ENCODE data around the gene MED27. TPM values are rescaled to one million over a fixed set of nuclear protein-coding genes. Genes with fewer than 3 reads are reported as not detected.
A peak's percentile ranks its signal among the peaks of the same experiment; 100 is the strongest.

Gene MED27
- total and polyA plus RNA-seq, 2 of the 8 experiments (the other 6 are each of a cell fraction or from before 2014, with no cell fraction given) = 29.9 to 56.5 TPM

DNA sequence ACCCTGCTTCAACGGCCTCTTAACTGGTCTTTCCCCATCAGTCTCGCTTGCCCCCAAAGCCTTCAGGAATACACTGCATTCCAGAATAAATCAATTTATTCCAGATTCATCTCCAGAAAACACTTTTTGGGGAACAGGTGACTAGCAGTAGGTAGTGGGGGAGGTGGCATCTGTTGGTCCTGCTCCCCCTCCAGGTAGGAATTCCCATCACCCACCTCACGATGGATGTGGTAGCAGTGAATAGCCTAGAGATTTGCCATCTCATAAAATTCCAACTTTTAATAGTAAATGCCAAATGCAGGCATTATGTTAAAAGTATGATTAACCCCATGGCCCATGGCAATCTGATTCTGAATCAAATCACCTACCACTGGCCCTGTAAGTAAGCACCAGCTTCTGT, 142.7 kb downstream of the MED27 start:
- Histone ChIP-seq H3K23ac (ENCODE audit: insufficient read length) (no peak overlapping the region), H4K91ac (replicated peaks; ENCODE audit: insufficient read length, low read length) (no peak overlapping the region), H3K4me3 (ENCODE audit: extremely low read depth in 1 of 4, insufficient read depth in 2 of 4, low read depth in 3 of 4, low read length in 4 of 4) (no peak overlapping the region), H3K14ac (ENCODE audit: insufficient read length) (no peak overlapping the region), H4K20me1 (replicated peaks in 1 of 2; ENCODE audit: control insufficient read depth in 1 of 2, insufficient read depth in 2 of 2, low read length in 2 of 2) (peaks cover 0 to 3% of the 10 kb centered on the region in 2 experiments), H2BK12ac (ENCODE audit: low read depth, low read length) (no peak overlapping the region), H3K79me2 (ENCODE audit: control insufficient read depth in 1 of 2, insufficient read depth in 2 of 2, low read length in 2 of 2) (peaks cover 0 to 1% of the 10 kb centered on the region in 2 experiments; a peak in 1 of 4 replicates), H3K23me2 (ENCODE audit: low read depth, low read length) (no peaks in the 10 kb centered on the region), H3K56ac (replicated peaks; ENCODE audit: insufficient read length, low read depth, low read length) (no peak overlapping the region), H2BK20ac (ENCODE audit: low read length) (no peak overlapping the region), H4K8ac (ENCODE audit: extremely low read depth, insufficient read depth, low read length) (no peak overlapping the region), H3K4ac (replicated peaks; ENCODE audit: insufficient read length, low read depth, low read length) (no peak overlapping the region), H2AK5ac (ENCODE audit: low read depth, low read length) (no peak overlapping the region), H2BK5ac (ENCODE audit: low read depth, low read length) (no peak overlapping the region), H4K5ac (ENCODE audit: insufficient read length, low read depth, low read length) (no peak overlapping the region), H2AFZ (ENCODE audit: low read length) (no peak overlapping the region), H3K4me1 (replicated peaks in 1 of 4; ENCODE audit: control insufficient read depth in 3 of 4, insufficient read depth in 4 of 4, low read length in 3 of 4) (peaks cover 0 to 2% (median 0%) of the 10 kb centered on the region in 4 experiments; a peak in 1 of 7 replicates), H3K27me3 (replicated peaks in 1 of 4; ENCODE audit: control insufficient read depth in 3 of 4, extremely low read depth in 1 of 4, insufficient read depth in 3 of 4, low read length in 3 of 4) (no peaks in the 10 kb centered on the region), H3K79me1 (ENCODE audit: low read depth, low read length) (no peaks in the 10 kb centered on the region; the same call in 1 of the 2 replicates), H3K9me3 (ENCODE audit: insufficient read depth in 2 of 2, low read depth in 1 of 2, low read length in 1 of 2) (no peaks in the 10 kb centered on the region), H3K4me2 (ENCODE audit: insufficient read depth in 1 of 2, low read depth in 2 of 2, low read length in 2 of 2) (no peak overlapping the region), H2BK15ac (ENCODE audit: low read length) (no peak overlapping the region), H3K36me3 (ENCODE audit: control insufficient read depth in 2 of 4, insufficient read depth in 4 of 4, low read length in 3 of 4) (no peaks in the 10 kb centered on the region; a peak in 2 of 8 replicates), H2BK120ac (replicated peaks; ENCODE audit: low read depth, low read length) (no peak overlapping the region), H3K27ac (ENCODE audit: low read depth, low read length) (no peak overlapping the region), H3K9ac (replicated peaks in 1 of 4; ENCODE audit: extremely low read depth in 1 of 4, low read depth in 3 of 4, low read length in 3 of 4) (peak overlapping the region in 1 of 4 experiments; percentile 3; a peak in 1 of 7 replicates), H3K18ac (ENCODE audit: extremely low read depth, low read length) (no peak overlapping the region)
- CTCF ChIA-PET (ENCODE audit: partially characterized antibody) = interaction anchor here (0.6 to 2.4 kb wide), 9 partner anchors 10 to 298 kb away, joined by 3 to 8 read pairs (median 4); no protein-coding TSS in a partner anchor
- POLR2A ChIA-PET (ENCODE audit: partially characterized antibody) = no interaction called here
- DNase-seq (ENCODE audit: low read depth in 1 of 2, low spot score in 2 of 2) = no peak
- 92% methylated on average over 3 of the region's 3 CpGs; no CpG with 5 or more reads in 1 of the 2 experiments for WGBS, 2 experiments (ENCODE audit: extremely low coverage in 1 of 2, insufficient coverage in 1 of 2, insufficient read length in 1 of 2, insufficient replicate concordance in 2 of 2, low coverage in 1 of 2, low lambda C conversion rate in 2 of 2, missing lambda C conversion rate in 1 of 2)
- FAIRE-seq = no peak
- TF ChIP-seq, protein P1, sequence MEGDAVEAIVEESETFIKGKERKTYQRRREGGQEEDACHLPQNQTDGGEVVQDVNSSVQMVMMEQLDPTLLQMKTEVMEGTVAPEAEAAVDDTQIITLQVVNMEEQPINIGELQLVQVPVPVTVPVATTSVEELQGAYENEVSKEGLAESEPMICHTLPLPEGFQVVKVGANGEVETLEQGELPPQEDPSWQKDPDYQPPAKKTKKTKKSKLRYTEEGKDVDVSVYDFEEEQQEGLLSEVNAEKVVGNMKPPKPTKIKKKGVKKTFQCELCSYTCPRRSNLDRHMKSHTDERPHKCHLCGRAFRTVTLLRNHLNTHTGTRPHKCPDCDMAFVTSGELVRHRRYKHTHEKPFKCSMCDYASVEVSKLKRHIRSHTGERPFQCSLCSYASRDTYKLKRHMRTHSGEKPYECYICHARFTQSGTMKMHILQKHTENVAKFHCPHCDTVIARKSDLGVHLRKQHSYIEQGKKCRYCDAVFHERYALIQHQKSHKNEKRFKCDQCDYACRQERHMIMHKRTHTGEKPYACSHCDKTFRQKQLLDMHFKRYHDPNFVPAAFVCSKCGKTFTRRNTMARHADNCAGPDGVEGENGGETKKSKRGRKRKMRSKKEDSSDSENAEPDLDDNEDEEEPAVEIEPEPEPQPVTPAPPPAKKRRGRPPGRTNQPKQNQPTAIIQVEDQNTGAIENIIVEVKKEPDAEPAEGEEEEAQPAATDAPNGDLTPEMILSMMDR (IDR thresholded peaks at IDR 0.05; ENCODE audit: control extremely low read depth in 1 of 3, insufficient read depth in 1 of 3, low read depth in 1 of 3, low read length in 3 of 3) = peak; percentile 14 to 60 (median 33); a peak in 3 of 4 replicates
- TF ChIP-seq JUND (IDR thresholded peaks at IDR 0.05; ENCODE audit: low read length) = no peak
- TF ChIP-seq SP2 (IDR thresholded peaks at IDR 0.05; ENCODE audit: low read length) = no peak
- TF ChIP-seq RAD21 (IDR thresholded peaks at IDR 0.05 in 1 of 2, conservative IDR thresholded peaks at IDR 0.05 in 1 of 2; ENCODE audit: low read depth in 2 of 2, low read length in 2 of 2) = peak in 1 of 2 experiments; percentile 12; a peak in 1 of 4 replicates
- TF ChIP-seq TEAD4 (IDR thresholded peaks at IDR 0.05; ENCODE audit: low read depth, low read length) = peak; percentile 96
- no peak for TF ChIP-seq POLR2A (IDR thresholded peaks at IDR 0.05; ENCODE audit: control extremely low read depth in 1 of 2, low read depth in 2 of 2, low read length in 2 of 2)
